ENCODE results near the gene AFF2.

The AFF2 gene

GRCh38 chrX:148878371-148878770 lies 378.0 kb downstream of the AFF2 start:
- no peak for TF ChIP-seq CTCF (IDR thresholded peaks at IDR 0.05)
- Histone ChIP-seq H3K9me3 (ENCODE audit: control insufficient read depth, low read length) (no peaks in the 10 kb centered on the region), H3K36me3 (ENCODE audit: control insufficient read depth, insufficient read depth, low read length) (no peaks in the 10 kb centered on the region), H3K79me2 (no peaks in the 10 kb centered on the region), H3K9ac (no peak overlapping the region), H3K27me3 (ENCODE audit: control insufficient read depth, insufficient read depth, low read length) (no peaks in the 10 kb centered on the region), H3K27ac (no peak overlapping the region), H2AFZ (no peak overlapping the region), H3K4me2 (ENCODE audit: low read length) (no peak overlapping the region), H3K4me1 (no peaks in the 10 kb centered on the region), H3K4me3 (ENCODE audit: low read depth, low read length) (no peak overlapping the region)

DNA sequence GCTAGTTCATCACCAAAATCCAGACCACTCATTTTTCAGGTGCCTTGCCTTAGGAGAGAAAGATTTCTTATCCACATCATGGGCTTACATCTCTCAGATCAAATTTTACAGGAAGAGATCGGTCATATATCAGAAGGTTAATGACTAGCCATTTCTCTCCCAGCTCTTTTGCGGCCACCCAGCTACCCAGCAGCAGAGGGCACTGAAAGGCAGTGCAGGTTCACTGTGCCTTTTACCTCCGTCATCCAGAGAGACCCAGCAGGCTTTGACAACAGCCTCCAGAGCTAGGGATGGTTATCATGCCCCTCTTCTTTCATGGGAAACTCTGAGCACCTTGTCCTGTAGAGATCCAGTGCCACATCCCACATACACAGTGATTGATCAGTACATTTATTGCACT lies 384.8 kb downstream of the AFF2 start:
- H3K9ac ChIP-seq: no peak overlapping the region
- no peaks in the 10 kb centered on the region for H3K79me2 ChIP-seq
- no peaks in the 10 kb centered on the region for H3K36me3 ChIP-seq (ENCODE audit: control insufficient read depth, insufficient read depth, low read length)
- H3K9me3 ChIP-seq (ENCODE audit: control insufficient read depth, low read length): no peaks in the 10 kb centered on the region
- H3K4me3 ChIP-seq (ENCODE audit: low read depth, low read length): no peak overlapping the region
- TF ChIP-seq CTCF (IDR thresholded peaks at IDR 0.05): no peak
- H3K4me1 ChIP-seq: no peaks in the 10 kb centered on the region
- no peak overlapping the region for H3K27ac ChIP-seq
- H2AFZ ChIP-seq: no peak overlapping the region
- no peaks in the 10 kb centered on the region for H3K27me3 ChIP-seq (ENCODE audit: control insufficient read depth, insufficient read depth, low read length)
- no peak overlapping the region for H3K4me2 ChIP-seq (ENCODE audit: low read length)

- H3K4me1 ChIP-seq: no peaks in the 10 kb centered on the region
- no peak overlapping the region for H2AFZ ChIP-seq
- no peak overlapping the region for H3K9ac ChIP-seq
- no peaks in the 10 kb centered on the region for H3K27me3 ChIP-seq (ENCODE audit: control insufficient read depth, insufficient read depth, low read length)
- no peak overlapping the region for H3K4me3 ChIP-seq (ENCODE audit: low read depth, low read length)
- no peak for TF ChIP-seq CTCF (IDR thresholded peaks at IDR 0.05)
- no peaks in the 10 kb centered on the region for H3K79me2 ChIP-seq
- H3K36me3 ChIP-seq (ENCODE audit: control insufficient read depth, insufficient read depth, low read length): no peaks in the 10 kb centered on the region
- H3K27ac ChIP-seq: no peak overlapping the region
- H3K4me2 ChIP-seq (ENCODE audit: low read length): no peak overlapping the region
- H3K9me3 ChIP-seq (ENCODE audit: control insufficient read depth, low read length): no peaks in the 10 kb centered on the region
Observed at GRCh38 chrX:148893395-148893794, 393.0 kb downstream of the AFF2 start.

- no peak overlapping the region for H2AFZ ChIP-seq
- no peak overlapping the region for H3K27ac ChIP-seq
- no peak for TF ChIP-seq CTCF (IDR thresholded peaks at IDR 0.05)
- H3K4me3 ChIP-seq (ENCODE audit: low read depth, low read length): no peak overlapping the region
- H3K4me2 ChIP-seq (ENCODE audit: low read length): no peak overlapping the region
- H3K27me3 ChIP-seq (ENCODE audit: control insufficient read depth, insufficient read depth, low read length): no peaks in the 10 kb centered on the region
- H3K36me3 ChIP-seq (ENCODE audit: control insufficient read depth, insufficient read depth, low read length): no peaks in the 10 kb centered on the region
- no peaks in the 10 kb centered on the region for H3K9me3 ChIP-seq (ENCODE audit: control insufficient read depth, low read length)
- no peaks in the 10 kb centered on the region for H3K79me2 ChIP-seq
- no peak overlapping the region for H3K9ac ChIP-seq
- no peaks in the 10 kb centered on the region for H3K4me1 ChIP-seq
Observed at GRCh38 chrX:148902581-148902980, 402.2 kb downstream of the AFF2 start.

- no peak overlapping the region for H3K4me2 ChIP-seq (ENCODE audit: low read length)
- no peaks in the 10 kb centered on the region for H3K79me2 ChIP-seq
- H3K36me3 ChIP-seq (ENCODE audit: control insufficient read depth, insufficient read depth, low read length): no peaks in the 10 kb centered on the region
- no peak for TF ChIP-seq CTCF (IDR thresholded peaks at IDR 0.05)
- H2AFZ ChIP-seq: no peak overlapping the region
- no peak overlapping the region for H3K27ac ChIP-seq
- H3K9me3 ChIP-seq (ENCODE audit: control insufficient read depth, low read length): no peaks in the 10 kb centered on the region
- H3K9ac ChIP-seq: no peak overlapping the region
- no peaks in the 10 kb centered on the region for H3K27me3 ChIP-seq (ENCODE audit: control insufficient read depth, insufficient read depth, low read length)
- H3K4me3 ChIP-seq (ENCODE audit: low read depth, low read length): no peak overlapping the region
- H3K4me1 ChIP-seq: no peaks in the 10 kb centered on the region
Observed at GRCh38 chrX:148903176-148903575, 402.8 kb downstream of the AFF2 start.
